GM12873 (cell line): ENCODE data around the gene MAP3K4.

ENCODE experiments used
- CTCF ChIP-seq: IDR thresholded peaks from 2 replicates; pipeline ENCODE4 v1.5.1; 2012; ENCODE audit warnings: low read depth, mild to moderate bottlenecking, moderate library complexity, low read length, control low read depth; ENCODE audit not compliant: insufficient read depth; ENCODE audit errors: missing control alignments

The MAP3K4 gene

DNA sequence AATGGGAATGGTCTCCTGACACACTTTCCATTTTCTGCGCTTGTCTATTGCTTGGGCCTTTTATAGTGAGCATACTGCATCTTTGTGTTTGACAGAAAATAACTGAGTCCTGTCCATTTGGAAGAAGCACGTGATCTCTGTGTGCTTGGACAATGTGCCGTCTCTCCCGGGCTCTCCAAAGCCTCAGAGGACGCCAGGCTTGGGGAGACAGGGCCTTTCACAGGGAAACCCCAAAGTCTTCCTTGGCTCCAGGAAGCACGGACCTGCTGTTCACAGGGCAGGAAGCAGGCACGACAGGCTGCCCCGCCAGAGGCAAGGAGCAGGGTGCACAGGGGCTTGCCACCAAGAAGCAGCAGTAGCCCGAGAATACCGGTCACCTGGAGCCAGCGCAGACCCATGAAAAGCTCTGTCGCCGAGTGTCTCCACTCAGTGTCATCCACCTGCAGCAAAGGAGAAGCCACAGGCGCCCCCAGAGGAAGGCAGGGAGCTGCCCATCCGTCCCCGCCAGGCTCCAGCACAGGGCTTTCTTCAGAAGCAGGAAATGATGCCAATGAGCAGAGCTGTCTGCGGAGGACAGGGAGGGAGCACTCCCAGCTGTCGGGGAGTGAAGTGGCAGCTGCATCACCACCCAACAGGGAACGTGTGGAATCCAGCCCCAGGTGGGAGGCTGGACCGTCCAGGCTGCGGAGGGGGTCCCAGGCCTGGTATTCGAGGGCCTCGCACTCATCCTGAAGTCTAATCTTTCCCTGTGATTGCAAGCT is 147.2 kb downstream of the MAP3K4 start:
- no peak for TF ChIP-seq CTCF

DNA sequence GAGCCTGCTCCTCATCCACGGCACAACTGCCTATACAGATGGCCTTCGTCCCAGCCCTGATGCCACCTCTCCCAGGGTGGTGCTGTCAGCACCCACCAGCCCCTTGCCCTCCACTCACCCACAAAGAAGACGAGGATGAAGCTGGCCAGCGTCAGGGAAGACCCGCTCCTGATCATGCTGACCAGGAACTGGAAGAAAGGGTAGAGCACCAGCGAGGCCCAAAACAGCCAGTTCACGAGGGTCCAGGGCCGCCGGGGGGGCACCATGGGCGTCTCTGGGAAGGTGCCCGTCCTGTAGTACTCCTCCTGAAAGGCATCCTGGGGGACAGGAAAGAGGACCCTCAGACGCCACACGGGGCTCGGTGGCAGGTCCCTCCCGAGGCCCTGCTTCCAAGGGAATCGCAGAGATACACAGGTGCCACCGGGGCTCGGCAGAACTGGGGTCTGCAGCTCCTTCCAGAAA is 147.8 kb downstream of the MAP3K4 start:
- no peak for TF ChIP-seq CTCF

- no peak for TF ChIP-seq CTCF
These were observed 148.4 kb downstream of the MAP3K4 start for GRCh38 chr6:161139766-161140553.

GRCh38 chr6:161140554-161140875 is 148.9 kb downstream of the MAP3K4 start:
- no peak for TF ChIP-seq CTCF

GRCh38 chr6:161141173-161141572 is 149.6 kb downstream of the MAP3K4 start:
- no peak for TF ChIP-seq CTCF

DNA sequence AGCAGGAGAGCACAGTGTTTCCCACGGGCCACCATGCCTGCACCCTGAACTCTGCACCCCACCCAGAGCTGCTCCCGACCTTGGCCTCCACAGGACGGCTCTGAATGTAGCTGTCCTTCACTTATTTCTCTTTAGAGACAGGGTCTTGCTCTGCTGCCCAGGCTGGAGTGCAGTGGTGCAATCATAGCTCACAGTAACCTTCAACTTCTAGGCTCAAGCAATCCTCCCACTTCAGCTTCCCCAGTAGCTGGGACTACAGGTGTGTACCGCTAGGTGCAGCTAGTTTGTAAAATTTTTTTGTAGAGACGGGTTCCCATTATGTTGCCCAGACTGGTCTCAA is 151.4 kb downstream of the MAP3K4 start:
- TF ChIP-seq CTCF, result no peak

- no peak for TF ChIP-seq CTCF
These were observed 152.3 kb downstream of the MAP3K4 start for GRCh38 chr6:161143663-161144430.
